MM.1S (cell line): ENCODE data around the gene TCERG1L.

Experiments used
- DNase-seq: peaks from one replicate; pipeline ENCODE4 v3.0.0-alpha.2; 2015
- H2AFZ ChIP-seq: fragments of 300-600 bp; sonication (generic); 2 replicates; pipeline ENCODE4 v1.6.0; 2016; ENCODE audit warnings: antibody characterized with exemption, low read length
- H3F3A ChIP-seq: fragments of 300-600 bp; sonication (generic); 2 replicates; pipeline ENCODE4 v1.6.1; 2016; ENCODE audit warnings: mild to moderate bottlenecking, antibody characterized with exemption, low read length, moderate library complexity, mixed read lengths; ENCODE audit not compliant: insufficient read depth
- H3K27ac ChIP-seq: fragments of 300-600 bp; sonication (generic); 2 replicates; pipeline ENCODE4 v1.5.1; 2016; ENCODE audit warnings: mild to moderate bottlenecking, low read length
- H3K27me3 ChIP-seq: fragments of 300-600 bp; sonication (generic); replicated peaks from 2 replicates; pipeline ENCODE4 v1.6.0; 2016; ENCODE audit warnings: low read length; ENCODE audit not compliant: insufficient read depth
- H3K36me3 ChIP-seq: fragments of 300-600 bp; sonication (generic); replicated peaks from 2 replicates; pipeline ENCODE4 v1.6.1; 2016; ENCODE audit warnings: mild to moderate bottlenecking, low read length, mixed read lengths; ENCODE audit not compliant: insufficient read depth
- H3K4me1 ChIP-seq: fragments of 300-600 bp; sonication (generic); 2 replicates; pipeline ENCODE4 v1.6.1; 2016; ENCODE audit warnings: low read length, mixed read lengths
- H3K4me2 ChIP-seq: fragments of 300-600 bp; sonication (generic); 2 replicates; pipeline ENCODE4 v1.6.0; 2016; ENCODE audit warnings: low read depth, low read length
- H3K4me3 ChIP-seq: fragments of 300-600 bp; sonication (generic); 2 replicates; pipeline ENCODE4 v1.5.1; 2016; ENCODE audit warnings: low read length, mixed read lengths
- H3K79me2 ChIP-seq: fragments of 300-600 bp; sonication (generic); 2 replicates; pipeline ENCODE4 v1.6.1; 2016; ENCODE audit warnings: mixed run types, low read length, mixed read lengths
- H3K9ac ChIP-seq: fragments of 300-600 bp; sonication (generic); 2 replicates; pipeline ENCODE4 v1.6.1; 2016; ENCODE audit warnings: low read length, mixed read lengths
- H3K9me2 ChIP-seq: fragments of 300-600 bp; sonication (generic); replicated peaks from 2 replicates; pipeline ENCODE4 v1.6.1; 2016; ENCODE audit warnings: mild to moderate bottlenecking, low read length, mixed read lengths; ENCODE audit not compliant: insufficient read depth
- H3K9me3 ChIP-seq: fragments of 300-600 bp; sonication (generic); replicated peaks from 2 replicates; pipeline ENCODE4 v1.6.1; 2016; ENCODE audit warnings: mild to moderate bottlenecking, low read length, mixed read lengths; ENCODE audit not compliant: insufficient read depth
- H4K20me1 ChIP-seq: fragments of 300-600 bp; sonication (generic); 2 replicates; pipeline ENCODE4 v1.6.1; 2016; ENCODE audit warnings: mild to moderate bottlenecking, low read length, moderate library complexity, mixed read lengths; ENCODE audit not compliant: insufficient read depth
- EZH2 ChIP-seq: fragments of 300-600 bp; sonication (generic); optimal IDR thresholded peaks from 2 replicates; pipeline ENCODE3; 2017; ENCODE audit warnings: low read depth, mild to moderate bottlenecking, antibody characterized with exemption, low read length, mixed read lengths
- EZH2phosphoT487 ChIP-seq: fragments of 300-600 bp; sonication (generic); IDR thresholded peaks from 2 replicates; pipeline ENCODE4 v1.6.1; 2018; ENCODE audit warnings: antibody characterized with exemption, low read length
- TF ChIP-seq, protein P1 (sequence below): fragments of 300-600 bp; sonication (generic); IDR thresholded peaks from 2 replicates; pipeline ENCODE4 v1.5.1; 2016; ENCODE audit warnings: antibody characterized with exemption, low read length, mixed read lengths

The TCERG1L gene

DNA sequence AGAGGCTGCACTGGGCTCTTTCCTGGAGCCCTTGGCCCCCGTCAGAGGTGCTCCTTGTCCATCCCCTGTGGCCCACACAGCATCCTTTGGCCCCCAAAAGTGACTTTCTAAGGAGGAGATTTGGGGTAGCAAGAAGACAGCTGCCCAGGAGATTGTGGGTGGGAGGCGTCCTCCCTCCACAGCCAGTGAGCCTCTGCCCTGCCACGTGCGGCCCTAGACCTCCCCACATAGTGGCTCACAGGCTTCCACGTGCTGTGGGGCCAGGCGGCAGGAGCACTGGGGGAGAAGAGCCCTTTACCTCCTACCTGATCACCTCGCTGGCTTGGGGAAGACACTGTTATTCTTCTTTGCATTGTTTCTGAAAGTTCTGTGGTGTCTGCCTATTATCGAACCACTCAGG, 178.8 kb downstream of the TCERG1L start:
- H3K4me1 ChIP-seq, result no peaks in the 10 kb centered on the region
- H3K4me2 ChIP-seq, result no peak overlapping the region
- H3K79me2 ChIP-seq, result no peaks in the 10 kb centered on the region
- no peak overlapping the region for H3K4me3 ChIP-seq
- no peak overlapping the region for H3K9ac ChIP-seq
- H3F3A ChIP-seq, result no peaks in the 10 kb centered on the region
- H3K9me3 ChIP-seq, result no peaks in the 10 kb centered on the region
- H3K27ac ChIP-seq, result no peak overlapping the region
- H3K9me2 ChIP-seq, result no peaks in the 10 kb centered on the region
- DNase-seq, result no peak
- H3K27me3 ChIP-seq, result no peaks in the 10 kb centered on the region
- TF ChIP-seq EZH2, result no peak
- no peak for TF ChIP-seq EZH2phosphoT487
- TF ChIP-seq, protein P1, sequence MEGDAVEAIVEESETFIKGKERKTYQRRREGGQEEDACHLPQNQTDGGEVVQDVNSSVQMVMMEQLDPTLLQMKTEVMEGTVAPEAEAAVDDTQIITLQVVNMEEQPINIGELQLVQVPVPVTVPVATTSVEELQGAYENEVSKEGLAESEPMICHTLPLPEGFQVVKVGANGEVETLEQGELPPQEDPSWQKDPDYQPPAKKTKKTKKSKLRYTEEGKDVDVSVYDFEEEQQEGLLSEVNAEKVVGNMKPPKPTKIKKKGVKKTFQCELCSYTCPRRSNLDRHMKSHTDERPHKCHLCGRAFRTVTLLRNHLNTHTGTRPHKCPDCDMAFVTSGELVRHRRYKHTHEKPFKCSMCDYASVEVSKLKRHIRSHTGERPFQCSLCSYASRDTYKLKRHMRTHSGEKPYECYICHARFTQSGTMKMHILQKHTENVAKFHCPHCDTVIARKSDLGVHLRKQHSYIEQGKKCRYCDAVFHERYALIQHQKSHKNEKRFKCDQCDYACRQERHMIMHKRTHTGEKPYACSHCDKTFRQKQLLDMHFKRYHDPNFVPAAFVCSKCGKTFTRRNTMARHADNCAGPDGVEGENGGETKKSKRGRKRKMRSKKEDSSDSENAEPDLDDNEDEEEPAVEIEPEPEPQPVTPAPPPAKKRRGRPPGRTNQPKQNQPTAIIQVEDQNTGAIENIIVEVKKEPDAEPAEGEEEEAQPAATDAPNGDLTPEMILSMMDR, result no peak
- no peak overlapping the region for H2AFZ ChIP-seq
- H4K20me1 ChIP-seq, result no peaks in the 10 kb centered on the region
- H3K36me3 ChIP-seq, result no peaks in the 10 kb centered on the region

DNA sequence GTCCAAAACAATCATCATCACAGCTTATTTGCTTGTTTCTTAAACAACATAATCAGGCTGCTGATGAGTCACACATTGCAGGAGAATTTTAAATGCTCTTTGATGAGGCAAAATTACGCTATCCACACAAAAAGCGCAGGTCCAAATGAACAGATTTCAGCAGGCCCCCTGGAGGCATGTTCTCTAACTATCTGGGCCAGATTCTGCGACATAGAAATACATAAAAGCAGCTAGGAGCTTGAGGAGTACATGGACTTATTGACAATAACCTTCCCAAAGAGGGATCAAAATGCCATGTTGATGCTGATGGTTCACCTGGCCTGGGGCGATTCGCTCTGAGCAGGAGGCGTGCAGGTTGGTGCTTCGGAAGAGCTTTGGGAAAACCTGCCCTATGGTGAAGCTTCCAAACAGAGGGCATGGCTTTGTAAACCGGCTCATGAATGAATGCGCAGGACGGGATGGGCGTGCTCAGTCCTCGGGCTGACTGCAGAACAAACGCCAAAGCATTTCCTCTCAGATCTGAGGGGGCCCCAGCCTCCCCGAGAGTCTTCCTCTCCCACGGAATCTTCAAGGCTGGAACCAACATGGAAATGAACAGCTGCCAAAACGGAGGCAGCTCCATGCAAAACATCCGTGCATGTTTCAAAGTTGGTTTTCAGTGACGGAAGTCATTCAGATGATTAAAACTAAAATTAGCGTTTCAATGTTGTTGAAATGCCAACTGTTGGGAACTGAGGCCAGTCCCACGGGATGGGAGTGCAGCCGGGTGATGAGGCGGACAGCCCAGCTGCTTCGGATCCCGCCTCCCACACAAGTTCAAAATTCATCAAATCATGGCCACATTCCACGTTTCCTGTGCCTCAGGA, 179.6 kb downstream of the TCERG1L start:
- H3K4me2 ChIP-seq, result no peak overlapping the region
- no peaks in the 10 kb centered on the region for H4K20me1 ChIP-seq
- no peak overlapping the region for H3K4me3 ChIP-seq
- H2AFZ ChIP-seq, result no peak overlapping the region
- no peak overlapping the region for H3K9ac ChIP-seq
- H3F3A ChIP-seq, result no peaks in the 10 kb centered on the region
- DNase-seq, result no peak
- H3K4me1 ChIP-seq, result no peaks in the 10 kb centered on the region
- H3K9me2 ChIP-seq, result no peaks in the 10 kb centered on the region
- no peaks in the 10 kb centered on the region for H3K27me3 ChIP-seq
- no peaks in the 10 kb centered on the region for H3K9me3 ChIP-seq
- H3K79me2 ChIP-seq, result no peaks in the 10 kb centered on the region
- no peak overlapping the region for H3K27ac ChIP-seq
- no peaks in the 10 kb centered on the region for H3K36me3 ChIP-seq
- TF ChIP-seq EZH2phosphoT487 (no peak), EZH2 (no peak)
- TF ChIP-seq, protein P1, result no peak

DNA sequence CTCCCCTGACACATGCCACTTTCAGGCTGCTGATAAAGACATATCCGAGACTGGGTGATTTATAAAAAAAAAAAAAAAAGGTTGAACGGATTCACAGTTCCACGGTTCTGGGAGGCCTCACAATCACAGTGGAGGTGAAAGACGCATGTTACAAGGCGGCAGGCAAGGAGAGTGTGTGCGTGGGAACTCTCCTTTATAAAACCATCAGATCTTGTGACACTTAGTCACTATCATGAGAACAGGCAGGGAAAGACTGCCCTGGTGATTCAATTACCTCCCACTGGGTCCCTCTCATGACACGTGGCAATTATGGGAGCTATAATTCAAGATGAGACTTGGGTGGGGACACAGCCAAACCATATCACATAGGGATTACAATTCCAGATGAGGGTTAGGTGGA, 181.5 kb downstream of the TCERG1L start:
- Histone ChIP-seq H2AFZ (no peak overlapping the region), H3K79me2 (no peaks in the 10 kb centered on the region), H3K4me1 (no peaks in the 10 kb centered on the region), H3K36me3 (no peaks in the 10 kb centered on the region), H3K4me2 (no peak overlapping the region), H3K9me2 (no peaks in the 10 kb centered on the region), H3F3A (no peaks in the 10 kb centered on the region), H3K4me3 (no peak overlapping the region), H4K20me1 (no peaks in the 10 kb centered on the region), H3K27ac (no peak overlapping the region), H3K9ac (no peak overlapping the region), H3K9me3 (no peaks in the 10 kb centered on the region), H3K27me3 (no peaks in the 10 kb centered on the region)
- DNase-seq, result no peak
- TF ChIP-seq, protein P1, result no peak
- TF ChIP-seq EZH2 (no peak), EZH2phosphoT487 (no peak)
